ENCODE results near the gene P3H1.

The P3H1 gene

DNA sequence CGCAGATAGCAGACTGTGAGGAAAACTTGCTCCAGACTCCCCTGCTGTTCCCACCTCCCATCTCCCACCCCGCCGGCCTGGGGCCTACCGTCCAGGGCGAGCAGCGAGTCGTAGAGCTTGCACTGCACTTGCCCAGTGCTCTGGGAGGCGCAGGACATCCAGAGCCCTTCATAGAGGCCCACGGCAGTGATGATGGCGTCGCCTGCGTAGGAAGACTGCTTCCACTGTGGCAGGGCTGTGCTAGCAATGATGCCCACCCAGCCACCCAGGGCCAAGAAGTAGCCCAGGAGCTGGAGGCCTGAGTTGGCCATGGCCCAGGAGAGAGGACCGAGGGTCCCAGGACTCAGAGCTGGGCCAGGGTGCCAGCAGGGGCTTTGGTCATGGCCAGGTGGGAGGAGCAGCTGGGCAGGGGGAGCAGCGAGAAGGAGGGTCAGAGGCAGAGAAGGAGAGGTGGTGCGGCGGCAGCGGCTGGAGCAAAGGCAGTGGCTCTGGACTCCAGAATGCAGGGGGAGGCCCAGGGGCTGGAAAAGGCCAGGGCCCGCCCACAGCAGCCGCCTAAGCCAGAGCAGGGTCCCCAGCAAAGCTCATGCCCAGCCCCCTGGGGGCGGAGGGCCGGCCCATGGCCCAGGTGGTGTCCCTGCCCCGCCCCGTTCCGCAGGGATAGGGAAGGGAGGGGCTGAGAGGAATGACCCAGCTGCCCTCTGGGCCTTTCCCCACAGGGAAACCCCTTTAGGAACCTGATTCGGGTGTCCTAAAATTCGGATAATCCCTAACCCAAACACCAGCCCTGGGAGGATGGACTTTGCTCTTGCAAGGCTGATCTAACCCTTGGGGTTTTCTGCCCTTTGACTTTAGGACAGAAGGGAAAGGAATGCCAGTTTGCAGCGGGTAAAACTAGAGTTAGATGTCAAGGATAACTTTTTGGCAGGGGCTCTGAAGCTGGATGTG is 26.8 kb downstream of the P3H1 start, which contains the start of gene CLDN19:
Gene CLDN19, minus strand, starts transcription at position 484 of the 948 bp plus-strand sequence. Its CDS starts 173 bp downstream, at position 311.
- H3K4me3 ChIP-seq (replicated peaks; ENCODE audit: insufficient read depth, low read length) = no peak within 1 kb of the TSS
- TF ChIP-seq, protein P1, sequence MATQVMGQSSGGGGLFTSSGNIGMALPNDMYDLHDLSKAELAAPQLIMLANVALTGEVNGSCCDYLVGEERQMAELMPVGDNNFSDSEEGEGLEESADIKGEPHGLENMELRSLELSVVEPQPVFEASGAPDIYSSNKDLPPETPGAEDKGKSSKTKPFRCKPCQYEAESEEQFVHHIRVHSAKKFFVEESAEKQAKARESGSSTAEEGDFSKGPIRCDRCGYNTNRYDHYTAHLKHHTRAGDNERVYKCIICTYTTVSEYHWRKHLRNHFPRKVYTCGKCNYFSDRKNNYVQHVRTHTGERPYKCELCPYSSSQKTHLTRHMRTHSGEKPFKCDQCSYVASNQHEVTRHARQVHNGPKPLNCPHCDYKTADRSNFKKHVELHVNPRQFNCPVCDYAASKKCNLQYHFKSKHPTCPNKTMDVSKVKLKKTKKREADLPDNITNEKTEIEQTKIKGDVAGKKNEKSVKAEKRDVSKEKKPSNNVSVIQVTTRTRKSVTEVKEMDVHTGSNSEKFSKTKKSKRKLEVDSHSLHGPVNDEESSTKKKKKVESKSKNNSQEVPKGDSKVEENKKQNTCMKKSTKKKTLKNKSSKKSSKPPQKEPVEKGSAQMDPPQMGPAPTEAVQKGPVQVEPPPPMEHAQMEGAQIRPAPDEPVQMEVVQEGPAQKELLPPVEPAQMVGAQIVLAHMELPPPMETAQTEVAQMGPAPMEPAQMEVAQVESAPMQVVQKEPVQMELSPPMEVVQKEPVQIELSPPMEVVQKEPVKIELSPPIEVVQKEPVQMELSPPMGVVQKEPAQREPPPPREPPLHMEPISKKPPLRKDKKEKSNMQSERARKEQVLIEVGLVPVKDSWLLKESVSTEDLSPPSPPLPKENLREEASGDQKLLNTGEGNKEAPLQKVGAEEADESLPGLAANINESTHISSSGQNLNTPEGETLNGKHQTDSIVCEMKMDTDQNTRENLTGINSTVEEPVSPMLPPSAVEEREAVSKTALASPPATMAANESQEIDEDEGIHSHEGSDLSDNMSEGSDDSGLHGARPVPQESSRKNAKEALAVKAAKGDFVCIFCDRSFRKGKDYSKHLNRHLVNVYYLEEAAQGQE (IDR thresholded peaks at IDR 0.05; ENCODE audit: insufficient replicate concordance, low read depth) = no peak
- TF ChIP-seq GABPA (IDR thresholded peaks at IDR 0.05; ENCODE audit: low read depth) (no peak), POLR2AphosphoS5 (IDR thresholded peaks at IDR 0.05; ENCODE audit: low read depth) (no peak), SPI1 (IDR thresholded peaks at IDR 0.05; ENCODE audit: borderline replicate concordance, low read depth) (no peak)
- TF ChIP-seq, protein P2, sequence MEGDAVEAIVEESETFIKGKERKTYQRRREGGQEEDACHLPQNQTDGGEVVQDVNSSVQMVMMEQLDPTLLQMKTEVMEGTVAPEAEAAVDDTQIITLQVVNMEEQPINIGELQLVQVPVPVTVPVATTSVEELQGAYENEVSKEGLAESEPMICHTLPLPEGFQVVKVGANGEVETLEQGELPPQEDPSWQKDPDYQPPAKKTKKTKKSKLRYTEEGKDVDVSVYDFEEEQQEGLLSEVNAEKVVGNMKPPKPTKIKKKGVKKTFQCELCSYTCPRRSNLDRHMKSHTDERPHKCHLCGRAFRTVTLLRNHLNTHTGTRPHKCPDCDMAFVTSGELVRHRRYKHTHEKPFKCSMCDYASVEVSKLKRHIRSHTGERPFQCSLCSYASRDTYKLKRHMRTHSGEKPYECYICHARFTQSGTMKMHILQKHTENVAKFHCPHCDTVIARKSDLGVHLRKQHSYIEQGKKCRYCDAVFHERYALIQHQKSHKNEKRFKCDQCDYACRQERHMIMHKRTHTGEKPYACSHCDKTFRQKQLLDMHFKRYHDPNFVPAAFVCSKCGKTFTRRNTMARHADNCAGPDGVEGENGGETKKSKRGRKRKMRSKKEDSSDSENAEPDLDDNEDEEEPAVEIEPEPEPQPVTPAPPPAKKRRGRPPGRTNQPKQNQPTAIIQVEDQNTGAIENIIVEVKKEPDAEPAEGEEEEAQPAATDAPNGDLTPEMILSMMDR (IDR thresholded peaks at IDR 0.05; ENCODE audit: insufficient read depth, low read length) = no peak
- no peak for DNase-seq (ENCODE audit: low read depth in 1 of 2, low spot score in 1 of 2)
- no peak within 1 kb of the TSS for H3K27ac ChIP-seq (replicated peaks)
- no peaks in the 10 kb centered on the region for H3K27me3 ChIP-seq (ENCODE audit: insufficient read depth, poor library complexity, severe bottlenecking)

DNA sequence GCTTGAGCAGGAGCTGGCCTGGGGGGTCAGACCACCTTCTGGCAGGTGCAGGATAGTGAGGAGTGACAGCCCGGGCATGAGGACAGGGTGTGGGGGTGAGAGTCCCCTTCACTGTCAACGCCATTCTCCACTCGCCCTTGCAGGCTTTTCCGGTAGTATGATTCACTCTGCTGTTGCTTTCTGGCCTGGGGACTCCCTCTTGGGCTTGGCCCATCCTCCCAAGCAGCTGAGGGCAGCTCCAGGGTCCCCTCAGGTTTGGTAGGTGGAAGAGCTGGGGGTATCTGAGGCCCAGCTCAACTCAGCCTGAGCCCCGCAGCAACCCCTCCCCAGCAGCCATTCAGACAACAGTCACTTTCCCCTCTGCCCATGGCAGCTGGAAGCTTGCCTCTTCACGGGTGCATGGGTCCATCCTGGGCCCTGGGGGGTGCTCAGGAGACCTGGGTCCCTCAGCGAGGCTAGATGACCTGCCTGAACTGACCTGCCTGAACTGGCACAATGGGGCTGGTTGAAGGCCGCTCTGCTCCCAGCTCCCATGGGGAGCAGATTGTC is 28.1 kb downstream of the P3H1 start:
- TF ChIP-seq, protein P2 (IDR thresholded peaks at IDR 0.05; ENCODE audit: insufficient read depth, low read length) = no peak
- Histone ChIP-seq H3K27ac (replicated peaks) (no peak overlapping the region), H3K4me3 (replicated peaks; ENCODE audit: insufficient read depth, low read length) (no peak overlapping the region), H3K27me3 (ENCODE audit: insufficient read depth, poor library complexity, severe bottlenecking) (no peaks in the 10 kb centered on the region)
- DNase-seq (ENCODE audit: low read depth in 1 of 2, low spot score in 1 of 2) = no peak

DNA sequence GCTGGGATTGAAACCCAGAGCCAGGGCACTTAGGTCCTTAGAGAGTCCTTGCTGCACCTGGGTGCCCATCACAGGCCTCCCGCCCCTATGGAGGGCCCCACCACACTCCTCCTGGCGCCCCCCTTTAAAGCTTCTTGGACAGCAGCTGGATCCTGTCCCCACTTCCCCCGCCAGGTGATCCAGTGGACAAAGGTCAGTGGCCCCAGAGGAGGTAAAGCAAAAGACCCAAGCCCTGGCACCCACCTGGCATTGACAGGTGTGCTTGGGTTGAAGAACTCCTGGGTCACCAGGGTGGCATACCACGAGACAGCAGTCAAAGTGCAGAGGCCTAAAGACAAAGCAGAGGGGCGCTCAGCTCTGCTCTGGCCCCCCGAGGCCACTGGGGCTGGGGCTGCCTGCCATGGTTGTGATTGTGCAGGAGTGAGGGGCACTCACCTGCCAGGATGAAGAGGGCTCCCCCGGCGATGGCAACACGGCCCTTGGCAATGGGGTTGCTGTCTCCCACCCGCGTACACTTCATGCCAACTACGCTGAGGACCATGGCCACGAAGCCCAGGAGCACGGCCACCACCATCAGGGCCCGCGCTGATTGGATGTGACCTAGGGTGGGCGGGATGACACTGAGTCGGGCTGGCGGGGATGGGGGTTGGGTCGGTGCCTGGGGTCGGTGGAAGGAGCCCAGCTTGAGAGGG is 28.7 kb downstream of the P3H1 start:
- Histone ChIP-seq H3K27ac (replicated peaks) (no peak overlapping the region; the same call in 1 of the 2 replicates), H3K27me3 (ENCODE audit: insufficient read depth, poor library complexity, severe bottlenecking) (no peaks in the 10 kb centered on the region), H3K4me3 (replicated peaks; ENCODE audit: insufficient read depth, low read length) (no peak overlapping the region)
- DNase-seq (ENCODE audit: low read depth in 1 of 2, low spot score in 1 of 2) = no peak
- TF ChIP-seq GABPA (IDR thresholded peaks at IDR 0.05; ENCODE audit: low read depth) = no peak
- TF ChIP-seq, protein P1 (IDR thresholded peaks at IDR 0.05; ENCODE audit: insufficient replicate concordance, low read depth) = no peak

DNA sequence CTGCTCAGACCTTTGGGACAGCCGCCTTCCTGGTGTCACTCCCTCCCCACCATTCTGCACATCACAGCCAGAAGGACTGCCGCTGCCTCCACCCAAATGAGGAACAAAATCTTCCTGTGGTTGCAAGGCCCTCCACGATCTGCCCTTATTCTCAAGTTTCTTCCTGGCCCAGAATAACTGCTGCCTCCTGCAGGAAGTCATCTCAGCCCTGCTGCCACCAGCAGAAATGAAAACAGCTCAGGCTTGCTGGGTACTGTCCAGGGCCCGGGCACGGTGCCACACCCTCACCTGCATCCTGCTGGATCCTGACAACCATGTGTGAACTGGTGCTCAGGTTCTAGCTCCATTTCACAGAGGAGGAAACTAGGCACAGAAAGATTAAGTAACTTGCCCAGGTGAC is 29.6 kb downstream of the P3H1 start:
- TF ChIP-seq, protein P1 (IDR thresholded peaks at IDR 0.05; ENCODE audit: insufficient replicate concordance, low read depth) = no peak
- TF ChIP-seq, protein P2 (IDR thresholded peaks at IDR 0.05; ENCODE audit: insufficient read depth, low read length) = no peak
- TF ChIP-seq POLR2AphosphoS5 (IDR thresholded peaks at IDR 0.05; ENCODE audit: low read depth) (no peak), GABPA (IDR thresholded peaks at IDR 0.05; ENCODE audit: low read depth) (no peak)
- no peaks in the 10 kb centered on the region for H3K27me3 ChIP-seq (ENCODE audit: insufficient read depth, poor library complexity, severe bottlenecking)
- no peak overlapping the region for H3K4me3 ChIP-seq (replicated peaks; ENCODE audit: insufficient read depth, low read length)
- DNase-seq (ENCODE audit: low read depth in 1 of 2, low spot score in 1 of 2) = peak; percentile 50 to 89
- no peak overlapping the region for H3K27ac ChIP-seq (replicated peaks)
